NOMO-1 treated with DMSO at 0.1 percent for 48 hours (cell line): ENCODE results near the gene FTSJ3.

Experiments
- DNase-seq: peaks from one replicate; lab custom pipeline; 2025; ENCODE audit not compliant: unreplicated experiment; lab: John Stamatoyannopoulos, UW

Gene FTSJ3

DNA sequence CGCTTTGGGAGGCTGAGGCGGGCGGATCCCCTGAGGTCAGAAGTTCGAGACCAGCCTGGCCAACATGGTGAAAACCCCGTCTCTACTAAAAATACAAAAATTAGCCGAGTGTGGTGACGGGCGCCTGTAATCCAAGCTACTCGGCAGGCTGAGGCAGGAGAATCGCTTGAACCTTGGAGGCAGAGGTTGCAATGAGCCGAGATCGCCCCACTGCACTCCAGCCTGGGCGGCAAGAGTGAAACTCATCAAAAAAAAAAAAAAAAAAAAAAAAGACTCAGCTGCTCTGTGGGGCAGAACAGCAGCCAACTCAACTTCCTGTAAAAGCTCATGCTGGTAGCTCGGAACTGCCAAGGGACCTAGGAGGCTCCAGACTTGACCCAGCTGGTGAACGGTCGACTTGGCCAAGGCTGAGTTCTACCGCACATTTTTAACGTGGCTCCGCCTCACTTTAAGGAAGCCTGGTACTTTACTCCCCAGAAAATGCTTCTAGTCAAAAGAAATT lies 16.0 kb upstream of the FTSJ3 start:
- DNase-seq = peak; percentile 60

DNA sequence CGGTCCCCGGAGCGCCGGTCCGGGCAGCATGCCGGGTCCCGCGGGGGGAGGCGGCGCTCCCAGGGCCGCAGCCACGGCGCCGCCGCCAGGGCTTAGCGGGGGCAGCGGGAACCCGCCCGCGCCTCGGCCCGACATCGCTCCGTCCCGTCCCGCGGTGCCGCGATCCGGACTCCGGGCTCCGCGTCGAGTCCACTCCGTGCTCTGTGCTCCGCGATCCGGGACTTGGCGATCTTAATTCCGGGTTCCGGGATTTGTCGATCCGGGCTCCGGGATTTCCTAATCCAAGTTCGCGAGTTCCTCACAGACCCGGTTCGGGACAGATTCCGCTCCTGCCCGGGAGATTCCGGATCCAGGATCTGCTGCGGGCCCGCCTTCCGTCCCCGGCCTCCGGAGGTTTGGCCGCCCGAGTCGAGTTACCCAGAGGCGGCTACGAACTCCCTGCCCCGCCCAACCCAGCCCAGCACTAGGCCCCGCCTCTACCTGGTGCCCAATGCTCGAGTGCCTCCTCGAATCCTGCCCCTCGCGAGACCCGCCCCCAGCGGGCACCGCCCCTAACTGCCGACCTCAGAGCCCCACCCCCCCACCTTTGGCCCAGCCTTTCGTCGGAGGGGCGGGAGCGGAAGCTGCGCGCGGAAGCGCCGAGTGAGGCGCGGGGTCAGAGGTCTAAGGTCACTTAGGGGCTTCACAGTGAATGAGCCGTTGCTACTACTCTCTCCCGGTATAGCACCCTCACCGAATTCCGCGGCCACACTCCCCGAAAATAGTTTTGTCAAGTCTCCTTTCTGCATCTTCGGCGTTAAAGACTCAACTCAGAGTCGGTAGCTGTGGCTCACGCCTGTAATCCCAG lies 15.3 kb upstream of the FTSJ3 start, which contains the start of gene SMARCD2:
SMARCD2 (minus strand) TSS at position 146 of the 847 bp plus-strand sequence; CDS start at position 135, 11 bp downstream.
- peak; percentile 95 for DNase-seq

DNA sequence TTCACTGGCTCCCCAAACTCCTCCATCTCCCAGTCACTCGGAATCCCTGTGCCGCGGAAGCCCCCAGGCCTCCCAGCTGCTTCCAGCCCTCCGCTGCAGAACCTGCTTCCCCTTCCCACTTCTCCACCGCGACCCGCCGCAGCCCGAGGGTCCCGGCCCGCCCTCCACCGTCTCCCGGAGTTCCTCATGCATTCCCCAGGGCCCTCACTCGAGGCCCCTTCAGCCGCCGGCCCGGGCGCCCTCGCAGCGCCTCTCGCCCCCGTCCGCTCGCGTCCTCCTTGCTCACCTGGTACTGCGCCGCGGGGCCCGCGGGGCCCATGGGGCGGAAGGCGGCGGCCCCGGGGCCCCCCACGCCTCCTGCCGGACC lies 14.7 kb upstream of the FTSJ3 start:
- peak; percentile 23 for DNase-seq

DNA sequence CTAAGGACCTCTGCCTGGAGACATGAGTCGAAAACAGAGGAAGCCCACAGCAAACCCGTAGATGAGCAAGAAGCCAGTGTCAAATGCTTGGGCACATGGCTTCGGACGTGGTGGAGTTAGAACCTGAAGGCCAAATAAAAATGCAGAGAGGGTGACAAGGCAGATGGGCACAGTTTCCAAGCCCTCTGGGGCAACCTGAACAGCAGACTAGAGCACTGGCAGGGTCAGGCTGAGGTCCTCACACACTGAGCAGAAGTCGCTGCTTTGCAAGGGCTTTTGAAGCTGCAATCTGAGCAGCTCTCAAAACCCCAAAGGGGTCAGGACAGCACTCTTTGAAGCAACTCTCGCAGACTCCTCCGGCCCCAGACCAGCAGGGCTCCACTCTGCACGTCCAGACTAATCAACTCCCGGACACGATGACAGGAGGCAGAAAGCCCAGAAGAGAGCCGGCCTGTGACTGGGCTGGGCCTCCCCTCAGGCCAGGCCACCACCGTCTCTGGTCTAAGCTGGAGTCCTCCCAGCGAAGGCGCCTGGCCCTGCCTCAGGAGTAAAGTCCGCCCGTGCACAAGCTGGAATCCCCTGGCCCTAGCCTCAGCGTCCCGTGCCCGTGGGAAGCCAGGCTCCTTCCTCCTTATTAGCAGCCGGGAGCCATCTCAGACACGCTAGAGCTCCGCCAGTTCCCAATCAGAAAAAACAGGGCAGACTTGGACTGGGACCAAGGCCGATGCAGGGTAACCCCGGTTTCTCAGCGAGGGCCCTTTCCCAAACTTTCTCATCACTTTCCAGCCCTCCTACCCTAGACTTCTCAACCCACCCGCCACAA lies 14.1 kb upstream of the FTSJ3 start:
- no peak for DNase-seq

DNA sequence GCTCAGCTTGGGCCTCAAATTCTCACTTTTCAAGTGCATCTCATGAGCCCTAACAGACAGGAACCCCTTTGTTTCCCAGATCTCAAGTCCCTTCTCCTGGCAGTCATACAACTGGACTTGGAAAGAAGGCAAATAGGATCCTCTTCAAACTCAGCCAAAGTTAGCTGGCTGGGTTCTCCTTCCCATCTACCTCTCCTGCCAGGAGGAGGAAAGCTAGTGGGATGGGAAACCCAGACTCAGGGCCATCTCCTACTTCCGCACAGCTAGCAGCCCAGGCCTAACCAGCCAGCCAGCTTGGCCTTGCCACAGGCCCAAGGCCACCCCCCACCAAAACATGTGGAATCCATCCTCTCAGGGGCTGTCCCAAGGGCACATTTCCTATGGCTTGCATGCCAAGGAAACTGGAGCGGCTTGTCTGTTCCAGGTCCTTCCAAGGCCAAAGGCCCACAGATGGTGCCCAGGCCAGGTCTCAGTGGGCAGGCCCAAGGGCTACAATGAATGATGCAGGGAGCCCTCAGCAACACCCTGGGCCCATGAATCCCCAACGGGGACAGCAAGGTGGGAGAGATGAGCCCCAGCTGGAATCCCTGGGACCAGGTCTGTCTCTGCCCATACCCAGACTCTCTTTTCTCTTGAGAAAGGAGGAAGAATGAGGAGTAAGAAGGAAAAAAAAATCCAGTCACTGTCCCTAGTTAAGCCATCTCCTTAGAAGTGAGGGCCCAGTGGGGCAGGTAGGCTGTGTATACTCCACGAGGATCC lies 13.3 kb upstream of the FTSJ3 start:
- no peak for DNase-seq

DNA sequence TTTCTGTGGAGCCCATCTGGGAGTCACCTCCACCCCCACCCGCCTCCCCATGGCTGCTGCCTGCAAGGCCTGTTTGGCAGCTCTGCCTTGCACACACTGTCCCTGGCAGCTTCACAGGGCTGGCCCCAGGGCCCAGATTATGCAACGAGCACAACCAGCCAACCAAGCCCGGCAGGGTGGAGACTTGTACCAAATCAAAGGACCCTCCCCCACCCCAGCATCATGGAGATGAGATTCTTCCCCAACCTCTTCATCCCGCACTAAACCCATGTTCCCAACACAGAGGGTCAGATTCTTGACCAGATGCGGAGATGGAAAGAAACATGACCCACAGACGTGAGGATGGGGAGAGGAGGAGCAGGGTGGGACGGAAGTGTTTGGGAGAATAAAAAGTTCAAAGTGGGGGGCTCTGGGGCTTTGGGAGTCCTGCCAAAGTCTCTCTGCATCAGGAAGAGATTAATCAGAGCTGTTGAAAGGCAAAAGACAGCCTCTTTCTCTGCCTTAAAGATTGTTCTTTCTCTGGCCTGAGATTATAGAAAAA lies 11.2 kb upstream of the FTSJ3 start:
- DNase-seq = no peak

DNA sequence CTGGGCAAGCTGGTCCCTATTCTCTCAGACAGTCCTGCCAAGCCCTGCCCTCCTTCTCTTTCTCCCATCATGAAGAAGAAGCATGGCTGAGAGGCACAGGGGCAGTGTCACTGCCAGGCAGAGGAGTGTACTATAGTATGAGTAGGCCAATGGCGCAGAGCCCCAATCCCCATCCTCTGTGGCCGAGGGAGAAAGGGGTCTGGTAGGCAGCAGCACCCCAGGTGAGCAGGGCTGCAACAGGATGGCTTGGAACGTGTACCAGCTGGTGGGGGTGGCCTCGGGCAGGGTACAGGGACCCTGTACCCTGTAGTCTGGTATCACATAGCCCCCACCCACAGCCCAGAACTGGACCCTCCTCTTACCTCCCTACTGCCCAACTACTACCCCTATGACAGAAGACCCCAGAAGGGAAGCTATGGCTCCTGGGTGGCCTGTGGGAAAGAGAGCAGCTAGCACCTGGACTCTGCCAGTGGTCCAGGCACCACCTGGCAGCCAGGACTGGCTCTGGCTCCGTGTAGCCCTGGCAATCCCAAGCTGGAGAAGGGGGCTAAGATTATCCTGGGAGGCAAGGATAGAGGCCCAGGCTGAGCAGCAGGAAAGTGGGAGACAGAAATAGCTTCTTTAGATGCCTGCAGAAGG lies 10.6 kb upstream of the FTSJ3 start:
- no peak for DNase-seq

DNA sequence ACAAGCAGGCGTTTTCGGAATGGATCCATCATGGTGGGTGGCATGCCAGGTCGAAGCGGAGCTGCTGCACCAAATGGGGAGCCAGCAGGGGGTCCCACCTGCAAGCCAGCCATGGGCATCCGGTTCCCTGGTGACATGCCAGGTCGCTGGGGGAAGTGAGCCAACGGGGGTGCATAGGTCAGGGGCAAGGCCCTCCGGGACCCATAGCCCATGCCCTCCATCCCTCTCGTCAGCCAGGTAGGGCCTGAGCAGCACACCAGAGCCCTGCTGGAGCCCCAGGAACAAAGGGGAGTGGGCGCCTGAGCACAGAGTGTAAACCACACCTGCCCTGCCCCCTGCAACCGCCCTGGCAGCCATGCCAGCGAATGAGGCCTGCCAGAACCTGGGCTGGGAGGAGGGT lies 10.0 kb upstream of the FTSJ3 start:
- DNase-seq = no peak

DNA sequence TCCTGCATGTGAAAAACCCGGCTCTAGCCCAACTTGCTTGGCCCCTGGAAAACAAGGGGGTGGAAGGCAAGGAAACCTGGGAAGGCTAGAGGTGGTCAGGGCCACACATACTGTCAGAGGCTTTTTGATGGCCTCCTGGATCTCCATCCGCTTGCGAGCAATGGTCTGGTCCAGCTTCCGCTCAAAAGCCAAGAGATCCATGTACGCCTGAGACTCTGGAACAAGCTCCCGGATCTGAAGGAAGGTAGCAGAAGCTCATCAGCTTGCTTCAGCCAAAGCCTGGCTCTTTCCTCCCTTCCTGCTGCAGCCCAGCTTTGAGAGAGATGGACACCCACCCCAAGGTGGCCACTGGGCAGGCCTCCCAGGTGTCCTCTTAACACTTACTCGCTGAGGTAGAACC lies 9.3 kb upstream of the FTSJ3 start:
- no peak for DNase-seq

DNA sequence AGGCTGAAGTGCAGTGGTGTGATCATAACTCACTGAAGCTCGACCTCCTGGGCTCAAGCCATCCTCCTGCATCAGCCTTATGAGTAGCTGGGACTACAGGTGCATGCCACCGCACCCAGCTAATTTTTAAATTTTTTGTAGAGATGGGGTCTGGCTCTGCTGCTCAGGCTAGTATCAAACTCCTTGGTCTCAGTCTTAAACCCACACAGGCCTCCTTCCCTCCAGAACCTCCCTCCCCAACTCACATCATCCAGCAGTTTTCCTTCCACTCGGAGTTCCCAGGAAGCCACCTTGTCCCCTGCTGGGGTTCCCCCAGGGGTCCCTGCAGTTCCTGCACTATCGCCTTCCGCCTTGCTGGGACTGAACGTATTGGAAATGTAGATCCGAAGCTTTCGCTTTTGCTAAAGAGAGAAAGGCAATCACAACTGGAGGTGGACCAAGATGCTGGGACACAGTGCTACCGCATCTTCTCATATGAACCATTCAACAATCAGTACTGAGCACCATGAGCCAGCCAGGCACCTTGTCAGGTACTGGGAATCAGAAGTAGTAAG lies 7.8 kb upstream of the FTSJ3 start:
- DNase-seq = no peak

DNA sequence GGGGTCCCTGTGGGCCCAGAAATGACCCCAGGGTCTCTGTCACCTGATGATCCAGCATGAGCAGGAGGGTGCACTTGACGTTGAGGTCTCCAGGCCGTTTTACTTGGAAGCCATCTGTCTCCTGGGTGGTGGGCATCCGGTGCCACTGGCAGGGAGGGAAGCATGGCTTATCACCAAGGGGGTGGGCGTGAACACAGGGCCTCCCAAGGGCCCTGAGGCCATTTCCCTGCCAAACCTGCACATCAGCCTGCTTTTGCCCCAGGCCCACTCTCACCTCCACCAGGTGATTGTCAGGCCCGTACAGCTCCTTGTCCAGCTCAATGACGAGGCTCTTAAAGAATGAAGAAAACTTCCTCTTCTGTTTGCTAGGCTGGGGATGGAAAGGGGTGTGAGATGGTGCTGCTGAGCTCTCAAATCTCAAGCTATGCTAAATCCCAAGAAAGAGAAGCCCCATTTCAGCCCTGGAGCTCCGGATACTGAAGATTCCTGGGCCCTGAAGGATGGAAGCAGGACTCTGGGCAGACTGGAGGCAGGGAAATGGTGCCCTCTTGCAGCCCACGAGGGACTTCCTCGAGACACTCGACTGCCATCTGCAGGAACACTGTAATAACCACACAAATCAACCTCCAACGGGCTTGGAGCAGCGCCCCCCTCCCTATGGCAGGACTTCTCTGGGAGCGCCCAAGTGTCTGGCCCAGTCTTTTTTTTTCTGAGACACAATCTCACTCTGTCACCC lies 7.1 kb upstream of the FTSJ3 start:
- peak; percentile 86 for DNase-seq

DNA sequence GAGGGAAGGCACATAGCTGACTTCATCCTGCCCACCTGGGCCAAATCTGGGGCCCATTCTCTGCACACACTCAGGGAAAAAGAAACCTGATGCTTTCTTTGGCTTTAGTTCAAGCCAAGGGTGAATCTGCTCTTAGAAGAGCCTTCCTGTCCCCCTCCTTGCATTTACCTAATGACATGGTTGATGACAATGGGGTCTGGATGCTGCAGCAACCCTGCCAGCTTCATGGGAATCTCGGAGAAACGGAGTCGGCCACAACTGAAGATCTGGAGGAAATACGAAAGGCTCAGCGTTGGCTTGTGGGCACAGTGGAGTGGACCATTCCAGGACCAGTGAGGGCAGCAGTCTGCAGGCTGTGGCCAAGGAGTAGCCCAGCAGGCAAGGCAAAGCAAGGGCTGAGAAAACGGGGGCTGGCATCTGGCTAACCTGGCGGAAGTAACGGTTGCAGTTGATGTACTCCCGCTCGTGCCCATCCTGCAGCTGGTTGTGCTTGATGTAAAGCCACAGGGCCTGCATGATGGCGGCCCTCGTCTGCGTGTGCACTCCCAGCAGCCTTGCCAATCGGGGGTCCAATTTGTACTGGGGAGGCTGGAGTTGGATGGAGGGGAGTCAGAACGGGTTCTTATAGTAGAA lies 6.4 kb upstream of the FTSJ3 start:
- no peak for DNase-seq

DNA sequence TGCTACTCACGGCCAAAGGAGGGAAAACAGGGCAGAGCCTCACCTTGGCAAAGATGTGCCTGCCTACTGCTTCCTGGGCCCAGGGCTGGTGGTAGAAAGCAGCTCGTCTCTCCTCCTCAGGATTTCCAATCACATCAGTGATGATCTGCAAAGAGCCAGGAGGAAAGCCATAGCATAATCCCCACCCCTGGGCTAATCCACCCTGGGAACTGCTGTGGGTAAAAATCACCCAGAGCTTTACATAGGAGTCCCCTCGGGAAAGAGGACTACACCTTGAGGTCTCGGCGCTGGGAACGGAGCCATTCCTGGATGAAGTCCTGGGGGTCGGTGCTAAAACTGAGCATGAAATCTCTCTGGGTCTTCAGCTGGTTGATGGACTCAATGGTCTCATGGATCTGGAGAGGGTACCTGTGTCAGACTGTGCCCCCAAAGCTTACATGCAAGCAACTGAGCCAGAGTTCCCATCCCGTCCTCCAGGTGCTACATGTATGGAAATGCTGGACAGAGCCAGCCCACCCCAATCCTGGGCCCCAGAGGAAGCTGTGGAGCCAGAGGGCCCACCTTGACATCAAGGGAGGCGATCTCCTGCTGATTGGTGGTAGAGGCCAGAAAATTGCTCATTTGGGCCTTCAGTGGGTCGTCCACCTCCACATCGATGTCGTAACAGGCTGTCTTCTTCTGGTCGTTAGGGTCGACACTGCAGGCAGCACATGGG lies 5.7 kb upstream of the FTSJ3 start:
- DNase-seq = no peak

DNA sequence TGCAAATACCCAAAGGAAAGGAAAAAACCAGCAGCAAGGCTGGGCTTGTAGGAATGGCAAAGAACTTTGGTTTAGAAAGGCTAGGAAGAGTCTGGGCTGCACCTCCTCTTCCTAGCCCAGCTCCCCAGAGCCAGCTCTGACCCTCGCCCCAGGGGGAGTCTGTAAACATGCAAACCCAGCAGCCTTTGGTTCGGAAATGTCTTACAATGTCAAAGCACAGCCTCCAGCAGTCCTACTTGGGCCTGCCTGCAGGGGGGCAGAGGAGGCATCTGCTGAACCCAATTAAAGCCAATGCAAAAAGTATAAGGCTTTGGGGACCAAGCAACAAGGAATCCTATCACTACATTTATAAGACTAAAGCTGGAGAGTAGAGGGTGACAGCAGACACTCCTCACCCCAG lies 5.0 kb upstream of the FTSJ3 start:
- DNase-seq = no peak

DNA sequence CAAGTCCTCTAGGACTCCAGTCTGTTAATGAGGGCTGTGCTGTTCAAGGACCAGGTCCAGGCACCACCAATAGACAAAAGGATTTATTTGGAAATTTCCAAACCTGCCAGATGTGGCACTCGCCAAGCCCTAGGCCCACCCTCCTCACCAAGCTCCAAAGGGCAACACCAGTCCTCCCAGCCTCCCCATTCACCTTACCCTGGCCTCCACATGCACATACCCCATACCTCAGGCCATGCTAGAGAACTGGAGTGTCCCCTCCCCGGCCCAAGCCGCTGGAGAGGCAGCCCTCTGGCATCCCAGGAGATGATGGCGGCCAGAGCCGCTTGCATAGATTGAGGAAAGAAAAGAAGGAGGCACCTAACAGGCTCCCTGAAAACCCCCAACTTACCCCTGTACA lies 4.6 kb upstream of the FTSJ3 start:
- DNase-seq = no peak

DNA sequence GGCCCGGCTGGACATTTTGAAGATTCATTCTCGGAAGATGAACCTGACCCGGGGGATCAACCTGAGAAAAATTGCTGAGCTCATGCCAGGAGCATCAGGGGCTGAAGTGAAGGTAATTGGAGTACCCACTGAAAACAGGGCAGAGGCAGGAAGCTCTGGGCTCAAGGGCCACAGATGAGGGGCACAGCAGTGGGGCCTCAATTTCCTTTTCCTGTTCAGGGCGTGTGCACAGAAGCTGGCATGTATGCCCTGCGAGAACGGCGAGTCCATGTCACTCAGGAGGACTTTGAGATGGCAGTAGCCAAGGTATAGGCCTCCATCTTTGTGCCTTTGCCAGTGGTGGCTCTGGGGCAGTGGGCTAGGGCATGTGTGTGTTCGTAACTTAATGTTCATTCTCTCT lies 4.0 kb upstream of the FTSJ3 start:
- no peak for DNase-seq

DNA sequence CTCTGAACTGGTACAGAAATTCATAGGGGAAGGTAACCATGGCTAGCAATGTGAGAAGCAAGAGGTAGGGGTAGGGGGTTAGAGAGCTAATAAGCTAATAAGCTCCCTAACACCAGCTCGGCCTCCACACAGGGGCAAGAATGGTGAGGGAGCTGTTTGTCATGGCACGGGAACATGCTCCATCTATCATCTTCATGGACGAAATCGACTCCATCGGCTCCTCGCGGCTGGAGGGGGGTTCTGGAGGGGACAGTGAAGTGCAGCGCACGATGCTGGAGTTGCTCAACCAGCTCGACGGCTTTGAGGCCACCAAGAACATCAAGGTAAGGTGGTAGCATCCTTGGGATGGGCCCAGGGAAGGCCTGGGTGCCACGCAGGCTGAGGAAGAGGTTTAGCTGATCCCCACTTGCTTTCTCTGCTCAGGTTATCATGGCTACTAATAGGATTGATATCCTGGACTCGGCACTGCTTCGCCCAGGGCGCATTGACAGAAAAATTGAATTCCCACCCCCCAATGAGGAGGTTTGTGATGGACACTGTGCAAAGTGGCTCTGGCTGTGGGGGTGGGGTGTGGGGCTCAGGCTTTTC lies 3.5 kb upstream of the FTSJ3 start:
- no peak for DNase-seq

DNA sequence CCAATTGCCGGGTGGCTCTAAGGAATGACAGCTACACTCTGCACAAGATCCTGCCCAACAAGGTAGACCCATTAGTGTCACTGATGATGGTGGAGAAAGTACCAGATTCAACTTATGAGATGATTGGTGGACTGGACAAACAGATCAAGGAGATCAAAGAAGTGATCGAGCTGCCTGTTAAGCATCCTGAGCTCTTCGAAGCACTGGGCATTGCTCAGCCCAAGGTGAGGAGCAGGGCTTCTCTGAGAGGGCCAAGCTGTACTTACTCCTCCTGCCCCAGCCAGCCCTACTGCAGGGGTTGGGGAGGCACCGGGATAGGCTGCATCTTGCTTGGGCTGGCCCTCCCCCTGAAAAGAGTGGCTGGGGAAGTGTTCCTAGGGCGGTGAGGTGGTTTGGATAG lies 2.8 kb upstream of the FTSJ3 start:
- DNase-seq = no peak
